Midbrain (tissue), 1 donor: ENCODE results near the gene FGF6.
"Not testable (repeated sequence)": the region's sequence is repeated elsewhere in the genome, so short reads cannot be mapped to it uniquely, and the experiment has no call there.

Experiments used
- DNase-seq: peaks from one replicate; lab custom pipeline; 2025; lab: John Stamatoyannopoulos, UW

Gene FGF6

DNA sequence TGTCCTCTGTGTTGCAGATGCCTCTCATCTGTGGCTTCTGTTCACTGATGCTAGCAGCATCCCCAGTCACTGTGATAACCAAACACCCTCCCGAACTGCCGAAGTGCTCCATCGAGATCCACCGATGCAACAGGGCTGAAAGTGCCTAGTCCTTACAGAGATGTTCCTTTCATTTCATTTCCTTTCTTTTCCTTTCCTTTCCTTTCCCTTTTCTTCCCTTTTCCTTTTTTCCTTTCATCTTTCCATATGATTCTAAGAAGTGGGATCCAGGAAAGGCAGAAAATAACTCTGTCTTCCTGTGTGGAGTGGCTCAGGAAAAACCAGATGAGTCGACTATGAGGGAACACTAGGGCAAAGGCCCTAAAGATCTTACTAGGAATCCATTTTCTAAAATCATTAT is 26.7 kb downstream of the FGF6 start:
- DNase-seq = no peak

GRCh38 chr12:4417936-4418335 is 27.7 kb downstream of the FGF6 start:
- DNase-seq = no peak

GRCh38 chr12:4417455-4417854 is 28.2 kb downstream of the FGF6 start:
- DNase-seq = no peak

GRCh38 chr12:4416276-4416675 is 29.3 kb downstream of the FGF6 start:
- DNase-seq = no peak

DNA sequence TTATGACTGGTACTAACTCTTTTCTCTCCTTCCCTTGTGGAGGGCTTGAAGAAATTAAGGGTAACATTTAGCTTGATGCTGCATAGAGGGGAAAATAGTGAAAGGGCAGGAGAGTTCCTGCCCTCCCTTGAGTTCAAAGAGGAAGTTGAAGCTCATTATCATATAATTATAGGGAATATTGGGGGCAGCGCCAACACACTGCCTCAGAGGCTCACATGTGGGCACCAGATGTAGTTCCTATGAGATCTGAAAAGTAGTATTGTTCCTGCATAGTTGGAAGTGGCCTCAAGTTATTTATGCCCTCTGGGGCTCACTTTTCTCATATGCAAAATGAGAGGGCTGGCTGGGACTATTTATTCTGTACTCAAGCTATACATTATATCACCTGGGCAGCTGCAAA is 33.1 kb downstream of the FGF6 start:
- DNase-seq = no peak

DNA sequence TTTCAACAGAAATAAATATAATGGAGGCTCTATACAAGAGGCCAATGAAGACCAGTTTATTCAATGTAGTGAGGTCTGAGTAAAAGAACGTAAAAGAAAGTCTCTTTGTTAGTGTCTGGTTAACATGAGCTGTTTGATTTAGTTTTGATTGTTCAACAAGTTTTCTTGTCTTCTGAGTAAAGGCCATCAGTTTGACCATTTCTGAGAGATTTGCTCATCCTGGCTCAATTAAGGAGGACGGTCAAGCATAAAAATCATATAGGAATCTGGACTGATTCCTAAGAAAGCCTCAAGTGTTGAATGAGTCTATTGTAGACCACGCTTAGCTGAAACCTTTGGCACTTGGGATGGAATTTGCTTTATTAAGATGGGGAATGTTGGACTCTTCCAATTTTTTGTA is 33.6 kb downstream of the FGF6 start:
- DNase-seq = no peak

- DNase-seq = no peak
Observed at GRCh38 chr12:4407136-4407535, 38.5 kb downstream of the FGF6 start.

- not testable (repeated sequence) for DNase-seq
Observed at GRCh38 chr12:4404877-4405637, 40.6 kb downstream of the FGF6 start.

GRCh38 chr12:4402996-4403395 is 42.6 kb downstream of the FGF6 start:
- no peak for DNase-seq

GRCh38 chr12:4401117-4401516 is 44.5 kb downstream of the FGF6 start:
- no peak for DNase-seq

- no peak for DNase-seq
Observed at GRCh38 chr12:4395818-4396217, 49.8 kb downstream of the FGF6 start.

- no peak for DNase-seq
Observed at GRCh38 chr12:4393211-4393610, 52.4 kb downstream of the FGF6 start.

GRCh38 chr12:4392223-4392742 is 53.3 kb downstream of the FGF6 start:
- DNase-seq = no peak

- no peak for DNase-seq
Observed at GRCh38 chr12:4388662-4389061, 57.0 kb downstream of the FGF6 start.

- DNase-seq = no peak
Observed at GRCh38 chr12:4388032-4388431, 57.6 kb downstream of the FGF6 start.

- no peak for DNase-seq
Observed at GRCh38 chr12:4387607-4388006, 58.0 kb downstream of the FGF6 start.

DNA sequence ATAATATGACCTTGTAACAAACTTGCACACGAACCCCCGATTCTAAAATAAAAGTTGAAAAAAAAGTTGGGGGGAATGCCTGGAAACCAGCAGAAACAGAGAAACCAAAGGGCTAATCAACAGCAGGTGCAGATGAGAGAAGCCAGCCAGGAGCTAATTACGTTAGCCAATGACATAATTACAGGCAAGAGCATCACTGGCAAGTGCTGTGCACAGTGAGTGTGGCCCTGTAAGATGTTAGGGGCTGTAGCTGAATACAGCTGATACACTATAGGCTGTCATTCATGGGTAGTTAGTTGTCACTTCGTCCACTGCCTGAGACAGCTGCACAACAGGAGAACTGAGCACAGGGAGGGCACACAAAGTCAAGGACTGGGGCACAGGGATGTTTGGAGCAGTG is 58.8 kb downstream of the FGF6 start:
- no peak for DNase-seq
